Activated CD4-positive, alpha-beta T cell treated with anti-CD3 and anti-CD28 coated beads, Interleukin-2, amount 50 U/mL, for 4 hours (primary cell): ENCODE results near the gene CDK6.

Source experiments
- DNase-seq, 2 experiments: peaks; one replicate each; pipeline ENCODE4 v3.0.0-alpha.2; 2020

CDK6 gene

DNA sequence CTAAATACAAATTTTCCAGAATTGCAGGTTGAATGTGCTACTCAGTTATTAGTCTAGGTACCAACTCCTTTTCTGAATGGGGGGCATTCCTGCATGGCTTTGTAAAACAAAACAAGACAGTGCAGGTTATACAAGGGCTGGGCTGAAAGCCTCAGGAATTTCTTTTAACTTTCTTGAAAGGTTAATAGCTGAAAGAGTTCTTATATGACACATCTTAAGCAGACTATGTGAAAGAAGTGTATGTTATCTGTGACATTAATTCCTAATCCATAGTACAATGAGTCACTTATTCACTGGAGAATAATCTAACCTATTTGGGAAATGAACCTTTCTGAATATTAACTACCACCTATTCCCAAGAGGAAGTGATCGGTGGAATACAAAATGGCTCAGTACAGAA lies 130.5 kb downstream of the CDK6 start:
- DNase-seq: no peak

DNA sequence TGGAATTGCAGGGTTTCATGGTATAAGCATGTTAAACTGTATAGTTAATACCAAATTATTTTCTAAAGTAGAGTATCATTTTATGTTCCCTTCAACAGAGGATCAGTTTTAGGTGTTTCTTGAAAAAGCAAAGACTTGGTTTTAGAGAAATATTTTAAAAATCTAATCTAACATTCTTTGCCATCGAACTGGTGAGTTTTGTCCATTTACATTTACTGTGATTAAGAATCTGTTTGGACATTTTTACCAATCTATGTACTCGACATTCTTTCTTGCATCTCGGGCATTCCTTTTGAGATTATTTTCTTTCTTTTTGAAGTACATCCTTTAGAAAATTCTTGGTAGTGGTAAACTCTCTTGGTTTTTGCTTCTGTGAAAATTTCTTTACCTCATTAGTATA lies 131.5 kb downstream of the CDK6 start:
- DNase-seq: no peak

DNA sequence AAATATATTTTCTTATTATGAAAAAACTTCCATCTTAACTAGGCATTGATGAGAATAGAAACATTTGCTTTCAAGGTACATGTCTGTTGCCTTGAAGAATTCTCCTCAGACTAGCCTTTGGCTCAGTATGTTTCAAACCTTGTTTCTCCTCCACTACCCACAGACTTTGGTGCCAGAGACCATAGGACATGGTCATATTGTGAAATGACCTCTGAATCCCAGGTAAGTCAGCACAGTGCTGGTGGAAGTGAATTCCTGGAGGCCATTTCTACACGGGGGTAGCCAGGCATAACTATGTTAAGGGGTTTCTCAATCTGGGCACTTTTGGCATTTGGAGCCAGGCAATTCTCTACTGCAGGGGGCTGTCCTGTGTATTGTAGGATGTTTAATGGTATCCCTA lies 133.8 kb downstream of the CDK6 start:
- no peak for DNase-seq

DNA sequence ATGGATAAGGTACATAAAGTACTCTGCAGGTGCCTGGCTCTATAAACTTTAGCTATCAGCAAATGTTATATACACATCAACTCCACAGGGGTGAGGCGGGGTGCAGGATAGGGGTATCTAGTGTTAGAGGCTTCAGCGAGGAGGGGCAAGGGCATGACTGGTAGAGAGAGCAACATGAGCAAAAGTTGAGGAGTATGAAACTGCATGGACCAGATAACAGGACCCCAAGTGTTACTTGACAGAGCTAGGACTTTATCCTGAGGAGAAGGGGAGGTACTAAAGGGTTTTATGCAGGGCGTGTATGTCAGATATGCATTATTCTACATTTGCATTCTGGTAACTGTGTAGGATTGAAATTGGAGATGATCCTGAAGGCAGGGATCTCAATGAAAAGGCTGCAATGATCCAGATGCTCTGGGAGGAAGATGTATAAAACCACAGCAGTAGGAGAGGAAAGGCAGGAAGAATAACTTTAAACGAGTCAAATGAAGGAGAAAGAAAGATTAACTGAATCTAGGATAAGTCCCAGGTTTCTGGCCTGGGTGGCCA lies 136.3 kb downstream of the CDK6 start:
- DNase-seq: no peak

DNA sequence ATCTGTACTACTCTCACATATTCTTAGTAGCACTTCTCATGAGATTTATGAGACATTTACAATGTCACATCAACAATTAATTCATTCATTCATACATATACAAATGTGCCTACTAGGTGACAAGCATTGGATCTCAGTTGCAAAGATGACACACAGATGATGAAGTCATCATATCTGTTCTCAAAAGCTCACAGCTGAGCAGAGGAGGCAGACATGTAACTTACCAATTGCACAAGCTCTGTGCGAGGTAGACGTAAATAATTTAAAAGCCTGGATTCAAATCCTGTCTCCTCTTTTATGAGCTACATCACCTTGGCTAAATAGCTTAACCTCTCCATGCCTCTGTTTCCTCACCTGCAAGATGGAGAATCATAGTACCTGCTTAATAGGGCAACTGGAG lies 136.8 kb downstream of the CDK6 start:
- no peak for DNase-seq

DNA sequence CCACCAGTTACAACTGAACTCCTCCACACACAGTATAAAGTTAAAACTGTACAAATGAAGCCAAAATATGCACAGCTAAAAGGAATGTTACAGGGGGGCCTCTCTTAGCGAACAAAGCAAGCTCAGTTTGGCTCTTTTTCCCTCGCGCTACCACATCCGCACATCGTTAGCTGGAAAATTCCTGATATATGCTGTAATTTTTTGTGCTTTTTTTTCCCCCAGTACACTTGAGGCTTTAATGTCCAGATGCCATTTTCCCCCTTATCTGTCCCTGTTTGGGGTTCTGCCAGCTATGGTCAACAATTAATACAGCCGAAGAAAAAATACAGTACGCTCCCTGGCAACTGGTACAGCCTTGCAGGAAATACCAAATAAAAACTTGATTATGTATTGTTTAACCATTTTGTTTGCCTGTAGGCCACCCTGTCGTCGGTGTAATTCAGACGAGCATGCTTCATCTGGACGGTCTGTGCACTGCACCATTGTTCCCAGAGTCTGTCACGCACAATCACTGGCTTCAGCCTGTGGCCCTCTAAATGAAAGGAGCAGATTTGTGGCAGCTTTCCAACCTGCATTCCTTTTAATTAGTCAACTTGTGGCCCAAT lies 138.0 kb downstream of the CDK6 start:
- no peak for DNase-seq

DNA sequence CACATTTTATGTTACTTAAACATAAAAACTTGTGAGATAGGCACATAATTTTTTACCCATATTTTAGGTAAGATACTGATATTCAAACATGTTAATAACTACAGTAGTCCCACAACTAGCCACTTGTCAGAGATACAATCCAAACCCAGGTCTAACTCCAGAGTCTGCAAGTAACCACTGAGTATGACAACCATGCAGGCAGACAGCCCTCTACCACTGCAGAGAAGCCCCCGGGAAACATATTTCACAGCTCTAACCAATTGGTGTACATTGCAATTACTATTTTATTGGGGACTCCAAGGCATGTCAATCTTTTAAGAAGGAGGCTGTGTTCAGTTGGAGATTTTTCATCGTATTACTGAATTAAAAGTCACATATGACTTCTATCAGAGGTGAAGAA lies 139.0 kb downstream of the CDK6 start:
- DNase-seq: no peak

DNA sequence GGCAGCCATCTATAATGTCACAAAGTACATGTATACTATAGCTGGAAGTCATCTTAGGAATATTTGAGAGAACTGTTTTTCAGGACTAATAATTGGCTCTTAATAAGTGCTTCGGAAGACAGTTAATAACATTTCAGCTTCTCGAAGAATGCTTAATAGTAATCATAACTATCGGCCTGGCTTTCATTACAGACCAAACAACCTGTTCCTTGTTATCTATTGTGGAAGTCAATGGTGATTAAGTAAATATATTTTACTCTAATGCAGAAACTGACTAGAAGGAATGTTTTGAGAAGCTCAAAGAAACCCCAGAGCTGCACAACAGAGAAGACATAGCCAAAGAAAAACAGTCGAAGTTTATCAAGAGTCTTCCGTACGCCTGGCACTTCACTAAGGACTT lies 139.4 kb downstream of the CDK6 start:
- DNase-seq: no peak

DNA sequence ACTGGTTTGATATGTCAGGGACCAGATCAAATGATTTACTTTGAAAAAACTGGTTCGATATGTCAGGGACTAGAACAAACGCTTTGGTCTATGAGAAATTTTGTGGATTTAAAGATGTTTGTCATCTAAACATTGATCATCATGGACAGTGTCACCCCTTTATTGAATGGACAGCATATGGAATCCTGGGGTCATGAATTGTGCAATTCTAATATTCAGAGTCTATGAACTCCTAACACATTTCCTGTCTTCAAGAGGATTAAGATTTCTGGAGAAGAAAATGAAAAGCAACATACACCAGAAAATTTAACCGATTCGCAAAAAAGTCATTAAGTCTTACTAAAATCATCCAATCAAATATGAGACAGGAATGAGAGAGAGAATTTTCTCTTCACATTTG lies 139.8 kb downstream of the CDK6 start:
- no peak for DNase-seq

DNA sequence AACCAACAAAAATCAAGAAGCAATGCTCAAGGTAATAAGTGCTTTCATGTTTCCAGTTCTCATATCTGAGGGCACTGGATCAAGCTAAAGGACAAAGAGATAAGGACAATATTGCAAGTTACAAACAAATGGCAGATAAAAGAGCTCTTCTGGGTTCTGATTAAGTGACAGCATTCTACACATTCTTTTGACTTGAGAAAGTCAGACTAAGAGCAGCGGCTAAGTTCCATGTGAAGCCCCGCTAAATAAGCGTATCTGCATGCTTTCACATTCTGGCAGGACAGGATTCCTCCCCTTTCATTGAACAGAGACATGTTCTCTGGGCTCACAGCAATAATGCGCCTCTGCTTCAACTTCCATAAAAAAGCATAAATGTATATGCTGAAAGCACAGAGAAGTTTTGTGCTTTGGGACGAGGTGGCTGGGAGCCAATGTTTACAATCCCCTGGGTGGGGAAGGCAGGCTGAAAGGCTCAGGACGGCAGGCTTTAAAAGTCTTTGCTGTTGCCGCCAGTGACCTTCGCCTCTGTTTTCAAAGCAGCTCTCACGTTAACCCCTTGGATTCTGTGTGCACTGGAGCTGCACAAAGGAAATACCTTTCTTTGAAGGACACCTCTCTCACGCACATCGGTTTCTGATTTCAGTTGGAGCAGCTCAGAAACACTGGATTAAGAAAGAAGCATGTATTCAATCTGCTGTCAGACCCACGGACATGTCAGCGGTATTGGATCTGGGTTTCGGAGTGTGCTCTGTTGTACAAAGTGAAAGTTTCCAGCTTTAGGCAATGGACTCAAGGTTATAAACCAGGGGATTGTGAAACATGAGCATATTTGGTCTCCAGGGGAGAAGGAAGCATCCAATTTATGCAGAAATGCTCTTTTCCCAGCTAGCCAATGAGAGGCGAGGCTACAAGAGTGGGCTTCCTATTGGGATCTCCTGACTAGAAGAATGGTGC lies 140.8 kb downstream of the CDK6 start:
- no peak for DNase-seq

DNA sequence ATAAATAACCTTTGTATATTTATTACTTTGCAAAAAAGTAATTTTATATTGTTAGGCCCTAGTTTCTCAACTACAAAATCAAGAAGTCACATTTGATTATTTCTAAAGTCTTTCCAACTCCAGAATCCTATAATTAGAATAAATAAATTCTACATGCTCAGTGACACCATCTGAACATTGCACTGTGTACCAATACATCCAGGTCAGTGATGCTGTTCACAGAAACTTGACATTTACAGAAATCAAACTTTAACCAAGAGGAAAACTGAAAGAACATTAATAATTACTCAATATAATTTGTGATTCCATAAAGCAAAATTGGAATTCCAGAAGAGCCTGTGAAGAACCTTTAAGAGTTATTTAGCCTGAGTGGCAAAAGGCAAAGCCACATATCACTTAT lies 142.2 kb downstream of the CDK6 start:
- DNase-seq: no peak

DNA sequence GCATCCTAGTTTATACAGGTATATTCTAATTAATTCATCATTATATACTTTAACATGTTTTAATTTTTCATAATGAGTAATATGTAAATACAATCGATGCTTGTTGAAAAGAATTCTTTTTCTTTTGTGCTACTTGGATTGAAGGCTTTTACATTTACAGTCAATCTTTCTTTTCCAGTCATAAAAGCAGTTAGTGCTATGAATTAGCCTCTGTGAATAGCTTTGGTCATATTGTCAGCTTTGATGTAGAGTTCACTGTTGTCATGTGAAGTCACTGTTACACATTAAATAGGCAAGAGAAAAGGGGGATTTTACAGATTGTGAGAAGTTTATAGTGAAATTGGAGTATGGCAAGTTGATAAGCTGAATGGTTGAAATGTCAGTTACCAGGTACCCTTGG lies 142.9 kb downstream of the CDK6 start:
- DNase-seq: no peak

DNA sequence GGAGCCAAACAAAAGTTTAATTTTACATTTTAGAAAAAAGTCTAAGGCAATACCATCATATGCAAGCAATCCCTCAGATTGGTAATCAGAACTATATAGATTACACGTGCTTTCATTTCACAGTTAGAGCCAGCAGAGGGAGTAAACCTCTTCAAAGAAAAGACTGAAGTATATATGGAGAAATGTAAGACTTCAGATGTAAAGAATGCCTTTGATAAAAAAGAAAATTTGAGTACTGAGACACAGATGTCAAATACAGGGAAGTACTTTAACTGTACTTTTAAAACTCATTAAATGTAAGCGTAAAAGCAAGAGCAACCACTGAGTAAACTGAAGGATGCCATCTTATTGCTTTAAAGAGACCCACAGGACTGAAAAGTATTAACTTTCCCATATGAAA lies 144.8 kb downstream of the CDK6 start:
- DNase-seq: no peak

DNA sequence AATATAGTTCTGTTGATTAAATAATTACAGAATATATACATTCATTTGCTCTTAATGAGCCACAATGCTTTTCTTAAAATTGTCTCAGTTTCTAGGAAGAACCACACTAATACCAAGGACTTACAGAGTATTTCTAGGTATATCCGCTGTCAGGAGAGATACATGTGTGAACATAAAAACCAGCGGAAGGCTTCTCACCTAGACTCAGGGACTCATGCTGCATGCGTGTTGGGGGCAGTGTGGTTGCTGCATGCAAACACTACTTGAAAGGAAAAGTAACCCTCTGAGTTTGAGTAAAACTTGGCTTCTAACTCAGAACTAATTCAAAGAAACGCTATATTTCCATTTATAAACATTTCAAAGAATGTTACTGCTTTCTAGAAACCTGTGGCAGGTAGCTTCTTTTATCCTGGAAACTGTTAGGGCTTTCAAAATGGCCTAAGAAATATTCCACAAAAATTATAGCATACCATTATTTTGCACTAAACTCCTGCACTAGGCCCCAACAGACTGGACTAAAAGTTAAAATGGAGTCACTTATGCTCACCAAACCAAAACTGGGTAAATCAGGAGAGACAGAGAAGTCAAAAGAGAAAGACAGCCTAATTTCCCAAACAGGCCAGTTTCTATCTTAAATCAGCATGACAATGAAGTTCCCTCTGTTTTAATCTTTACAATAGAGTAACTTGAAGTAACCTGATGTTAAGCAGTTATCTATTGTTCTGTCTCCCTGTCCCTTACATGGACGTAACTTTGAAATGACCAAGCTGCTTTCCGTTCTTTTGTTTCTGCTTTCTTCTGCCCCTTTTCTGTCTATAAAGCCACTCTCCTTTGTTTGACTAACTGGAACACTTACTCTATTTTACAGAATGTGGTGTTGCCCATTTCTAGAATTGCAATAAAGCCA lies 151.0 kb downstream of the CDK6 start:
- peak; percentile 58 to 62 for DNase-seq

DNA sequence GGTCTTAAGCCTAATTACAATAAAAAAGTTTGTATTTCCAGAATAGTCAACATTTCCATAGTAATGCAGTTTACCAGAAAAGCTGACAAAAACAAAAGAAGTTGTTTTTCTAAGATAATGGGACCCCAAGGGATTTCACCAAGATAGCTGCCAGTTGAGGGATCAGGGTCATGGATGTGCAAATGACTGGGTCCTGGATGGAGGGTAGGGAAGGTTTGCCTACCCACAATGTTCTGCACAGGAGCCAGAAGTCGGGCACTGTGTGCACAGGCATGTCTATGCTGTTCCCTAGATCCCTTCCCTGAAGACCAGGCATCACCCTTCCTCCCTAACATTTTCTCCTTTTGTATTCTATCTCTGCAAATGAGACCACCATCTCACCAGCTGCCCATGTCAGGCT lies 152.1 kb downstream of the CDK6 start:
- DNase-seq: no peak

DNA sequence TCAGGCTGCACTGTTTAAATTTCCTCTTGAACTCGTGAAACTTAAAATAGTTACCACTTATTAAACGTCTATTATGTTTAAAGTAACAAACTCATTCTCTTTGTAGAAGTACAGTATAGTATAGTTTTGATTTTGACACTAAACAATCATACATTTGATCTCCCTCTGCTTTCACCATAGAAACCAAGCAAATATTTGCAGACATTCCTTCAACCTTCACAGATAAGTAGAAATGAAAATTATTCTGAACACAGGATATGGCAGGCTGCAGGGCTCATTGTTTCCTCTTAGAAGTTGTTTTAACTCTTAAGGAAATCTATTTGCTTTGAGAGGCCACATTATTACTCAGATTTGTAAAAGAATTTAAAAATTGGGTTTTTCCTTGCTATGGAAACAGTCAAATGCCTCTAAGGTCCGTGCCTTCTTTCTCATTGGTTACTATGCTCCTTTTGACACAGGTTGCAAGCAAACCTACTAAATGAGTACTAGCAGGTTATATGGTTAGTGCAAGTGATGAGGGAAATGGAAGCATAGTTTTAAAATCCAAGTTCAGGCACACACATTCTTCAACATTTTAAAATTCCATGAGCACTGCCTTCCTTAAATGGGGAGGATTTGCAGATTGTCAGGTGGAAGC lies 153.4 kb downstream of the CDK6 start:
- no peak for DNase-seq

DNA sequence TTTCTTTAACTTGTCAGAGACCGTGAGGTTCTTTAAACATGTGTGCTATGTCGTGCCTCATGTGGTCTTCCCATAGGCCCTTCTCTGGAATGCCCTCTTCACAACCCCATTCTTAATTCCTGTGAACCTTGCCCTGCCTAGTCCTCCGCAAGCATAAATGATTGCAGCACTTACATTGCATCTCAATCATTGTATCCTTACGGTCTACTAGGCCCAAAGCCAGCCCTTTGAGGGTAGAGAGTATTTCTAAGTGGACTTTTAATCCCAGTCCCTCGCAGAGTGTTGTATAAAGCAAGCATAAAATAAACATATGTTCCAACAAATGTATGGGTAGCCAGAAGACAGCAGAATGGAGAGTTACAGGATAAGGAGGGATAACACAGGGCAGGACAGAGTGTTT lies 154.0 kb downstream of the CDK6 start:
- DNase-seq: no peak

DNA sequence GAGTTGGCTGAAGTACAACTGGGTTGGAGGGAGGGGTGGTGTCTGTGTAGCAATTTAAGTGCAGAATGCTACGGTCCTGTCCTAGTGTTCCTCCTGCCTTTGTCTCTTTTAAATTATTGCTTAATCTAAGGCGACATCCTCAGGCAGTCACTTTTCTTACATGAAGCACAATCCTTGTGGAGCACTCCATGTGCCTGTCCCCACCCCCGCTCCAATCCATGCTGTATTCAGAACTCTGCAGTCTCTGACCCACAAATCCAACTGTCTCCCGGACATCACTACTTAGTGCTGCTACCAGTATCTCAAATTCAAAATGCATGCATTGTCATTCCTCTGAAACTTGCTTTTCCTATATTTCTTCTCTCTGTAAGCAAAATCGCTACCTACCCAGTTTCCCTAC lies 154.7 kb downstream of the CDK6 start:
- no peak for DNase-seq

DNA sequence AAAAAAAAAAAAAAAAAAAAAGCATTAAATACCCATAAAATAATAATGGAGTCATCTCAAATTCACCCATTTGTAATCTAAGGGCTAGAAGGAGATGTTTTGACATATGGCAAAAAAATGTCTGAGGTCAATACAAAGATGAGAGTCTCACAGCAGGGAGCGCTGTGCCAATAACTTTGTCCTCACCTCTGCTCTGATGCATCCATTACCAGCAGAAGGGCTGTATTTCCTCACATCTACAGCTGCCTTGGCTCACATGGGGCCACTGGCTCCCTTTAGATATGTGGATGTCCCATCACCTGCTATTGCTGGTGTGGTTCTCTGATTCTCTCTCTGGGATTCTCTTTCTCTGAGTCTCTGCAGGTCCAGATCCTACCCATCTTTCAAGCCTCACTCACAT lies 155.9 kb downstream of the CDK6 start:
- DNase-seq: no peak

DNA sequence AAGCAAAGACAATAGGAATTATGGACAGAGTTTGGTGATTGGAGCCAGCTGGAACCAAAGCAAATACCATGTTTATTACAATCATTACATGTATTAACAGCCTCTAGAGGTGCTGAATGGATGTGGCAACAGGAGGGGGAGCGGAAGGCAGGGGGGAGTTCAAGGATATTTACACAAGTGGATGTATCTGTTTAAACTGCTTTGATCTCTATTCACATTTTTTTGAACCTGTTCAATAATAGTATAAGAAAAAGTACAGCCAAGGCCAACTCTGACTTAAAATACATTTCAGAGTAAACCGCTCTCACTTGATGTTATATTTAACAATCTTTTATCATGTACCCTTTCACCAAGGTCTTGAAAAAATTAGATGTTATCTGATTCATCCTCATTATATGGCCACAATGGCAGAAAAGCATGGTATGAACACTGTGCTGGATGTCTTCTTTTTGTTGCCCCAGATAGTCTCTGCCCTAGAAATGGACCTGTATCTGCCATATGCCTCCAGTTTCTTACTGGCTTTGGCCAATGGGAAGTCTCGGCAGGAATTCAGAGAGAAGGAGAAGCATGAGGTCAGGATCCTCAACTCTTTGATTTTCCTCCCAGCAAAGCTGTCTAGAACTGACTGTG lies 158.0 kb downstream of the CDK6 start:
- DNase-seq: no peak

DNA sequence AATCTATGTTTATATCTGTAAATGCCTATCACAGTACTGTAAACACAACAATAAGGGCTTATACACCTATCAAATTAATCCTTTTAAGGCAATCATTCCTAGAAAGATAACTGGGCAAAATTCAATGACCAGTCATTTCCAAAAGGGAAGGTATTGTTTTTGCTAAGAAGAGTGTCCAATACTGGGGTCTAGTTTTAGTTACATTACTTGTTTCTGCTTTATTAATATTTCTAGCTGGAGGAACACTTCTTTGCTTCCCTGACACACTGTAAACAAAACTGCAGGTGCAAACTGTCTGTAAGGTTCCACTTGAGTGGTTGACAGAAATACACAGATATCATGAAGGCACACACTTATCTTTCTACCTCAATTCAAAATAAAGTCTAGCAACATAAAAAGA lies 162.0 kb downstream of the CDK6 start:
- DNase-seq: no peak

DNA sequence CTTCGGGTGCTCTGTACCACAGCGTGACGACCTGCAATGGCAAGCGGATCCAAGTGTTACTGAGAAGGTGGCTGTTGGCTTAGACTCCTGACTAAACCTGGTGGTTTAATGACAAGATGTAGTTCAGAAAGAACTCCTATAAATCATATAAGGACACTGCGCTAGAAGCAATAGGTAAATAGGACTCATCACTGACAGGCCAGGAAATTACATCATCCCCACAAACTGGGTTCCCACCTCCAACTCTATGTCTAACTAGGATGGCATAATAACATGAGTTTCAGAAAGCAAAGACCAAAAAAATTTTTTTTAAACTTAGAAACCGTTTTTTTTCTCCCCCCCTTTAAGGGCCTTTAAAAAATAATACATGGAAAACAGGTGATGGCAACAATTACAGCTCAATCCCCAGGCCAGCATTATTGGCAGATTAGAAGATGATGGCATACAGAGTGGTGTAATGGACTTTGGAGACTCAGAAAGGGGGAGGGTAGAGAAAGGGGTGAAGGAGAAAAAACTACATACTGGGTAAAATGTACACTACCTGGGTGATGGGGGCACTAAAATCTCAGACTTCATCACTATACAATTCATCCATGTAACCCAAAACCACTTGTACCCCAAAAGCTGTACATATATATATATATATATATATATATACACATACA lies 164.7 kb downstream of the CDK6 start:
- no peak for DNase-seq
